ENCODE data around the gene CYSRT1.

CYSRT1 gene

GRCh38 chr9:137200311-137201204 lies 24.4 kb upstream of the CYSRT1 start, which contains the start of gene TPRN (continued):
- TF ChIP-seq ZFP41 (tag by site-specific recombination; IDR thresholded peaks at IDR 0.05; ENCODE audit: borderline replicate concordance) (no peak), ZNF707 (tag by site-specific recombination; IDR thresholded peaks at IDR 0.05) (no peak), ZNF341 (tag by site-specific recombination; IDR thresholded peaks at IDR 0.05; ENCODE audit: low read depth) (no peak), PRDM2 (tag by site-specific recombination; IDR thresholded peaks at IDR 0.05; ENCODE audit: borderline replicate concordance) (no peak), ZBTB49 (tag by site-specific recombination; IDR thresholded peaks at IDR 0.05; ENCODE audit: low read depth) (no peak), ZBTB8A (tag by site-specific recombination; IDR thresholded peaks at IDR 0.05) (peak; percentile 75), ZSCAN4 (tag by site-specific recombination; IDR thresholded peaks at IDR 0.05) (no peak), ZNF624 (tag by site-specific recombination; IDR thresholded peaks at IDR 0.05) (no peak), GFI1B (tag by site-specific recombination; IDR thresholded peaks at IDR 0.05) (no peak), SP2 (tag by site-specific recombination; IDR thresholded peaks at IDR 0.05) (peak; percentile 100), ZNF362 (tag by site-specific recombination; IDR thresholded peaks at IDR 0.05) (no peak), ZNF148 (tag by site-specific recombination; IDR thresholded peaks at IDR 0.05; ENCODE audit: borderline replicate concordance) (no peak), HOXD13 (CRISPR knock-in tag; IDR thresholded peaks at IDR 0.05; ENCODE audit: borderline replicate concordance) (no peak), PRDM6 (tag by site-specific recombination; IDR thresholded peaks at IDR 0.05) (no peak), ZNF837 (tag by site-specific recombination; IDR thresholded peaks at IDR 0.05) (no peak), ZSCAN23 (tag by site-specific recombination; IDR thresholded peaks at IDR 0.05) (no peak), ZNF132 (tag by site-specific recombination; IDR thresholded peaks at IDR 0.05; ENCODE audit: borderline replicate concordance) (no peak), INSM2 (tag by site-specific recombination; IDR thresholded peaks at IDR 0.05) (no peak)
